ENCODE results near the gene CDV3. TPM values are rescaled to one million over a fixed set of nuclear protein-coding genes. Genes with fewer than 3 reads are reported as not detected.
A peak's percentile ranks its signal among the peaks of the same experiment; 100 is the strongest.
"Not testable (repeated sequence)": the region's sequence is repeated elsewhere in the genome, so short reads cannot be mapped to it uniquely, and the experiment has no call there.

CDV3 gene, protein sequence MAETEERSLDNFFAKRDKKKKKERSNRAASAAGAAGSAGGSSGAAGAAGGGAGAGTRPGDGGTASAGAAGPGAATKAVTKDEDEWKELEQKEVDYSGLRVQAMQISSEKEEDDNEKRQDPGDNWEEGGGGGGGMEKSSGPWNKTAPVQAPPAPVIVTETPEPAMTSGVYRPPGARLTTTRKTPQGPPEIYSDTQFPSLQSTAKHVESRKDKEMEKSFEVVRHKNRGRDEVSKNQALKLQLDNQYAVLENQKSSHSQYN
- total RNA-seq (2014; rRNA removed) (81.4 and 90.6 TPM in 2 replicates), Bru-seq, nascent RNA (percentile 95 among the genes with signal in this experiment), BruChase-seq, experiment 1, labeled RNA remaining after a 6-hour chase (percentile 98 among the genes with signal in this experiment), BruChase-seq, experiment 2, labeled RNA remaining after a 2-hour chase (percentile 97 among the genes with signal in this experiment)
- long read RNA-seq, transcript CDV3-203 (5 exons, 955 nt) = major isoform, 69 of 187 reads
- long read RNA-seq, transcript CDV3-201 (5 exons, 3,307 nt) = minor isoform, 31 of 187 reads
- long read RNA-seq, partial matches to known transcripts = 14 of 187 reads
- long read RNA-seq, other reads (novel, unspliced or antisense) = 72 of 187 reads

DNA sequence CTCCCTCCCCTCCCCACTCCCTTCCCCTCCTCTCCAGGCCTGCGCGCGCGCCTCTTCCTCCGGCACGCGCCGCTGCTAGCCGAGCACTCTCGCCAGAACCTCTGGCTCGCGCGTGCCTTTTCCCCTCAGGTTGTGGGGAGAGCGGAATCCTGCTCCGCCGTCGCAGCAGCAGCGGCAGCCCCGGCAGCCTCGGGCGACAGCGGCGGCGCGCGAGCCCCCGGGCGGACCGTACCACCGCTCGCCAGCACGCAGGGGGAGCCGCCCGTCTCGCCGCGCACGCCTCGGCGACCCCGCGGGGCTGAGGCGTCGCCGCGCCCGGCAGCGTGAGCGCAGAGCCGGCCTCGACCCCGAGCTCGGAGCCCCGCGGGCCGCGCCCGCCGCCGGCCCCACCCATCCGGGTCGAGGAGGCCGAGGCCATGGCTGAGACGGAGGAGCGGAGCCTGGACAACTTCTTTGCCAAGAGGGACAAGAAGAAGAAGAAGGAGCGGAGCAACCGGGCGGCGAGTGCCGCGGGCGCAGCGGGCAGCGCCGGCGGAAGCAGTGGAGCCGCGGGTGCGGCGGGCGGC, at the start of gene CDV3:
CDV3 (plus strand) TSS at position 58 of the 566 bp plus-strand sequence; CDS start at position 417, 359 bp downstream.
- H2AFZ ChIP-seq (ENCODE audit: low read length) = peak within 1 kb of the TSS; percentile 59
- no peaks in the 10 kb centered on the region for H3K9me2 ChIP-seq (replicated peaks; ENCODE audit: low read length)
- peak; percentile 21 for ATAC-seq
- H3K4me1 ChIP-seq (ENCODE audit: insufficient read depth, low read length) = peaks cover 54% of the 10 kb centered on the region
- peak within 1 kb of the TSS; percentile 76 for H3K27ac ChIP-seq (ENCODE audit: low read length)
- H3K79me2 ChIP-seq (ENCODE audit: low read length) = peaks cover 45% of the 10 kb centered on the region
- no peaks in the 10 kb centered on the region for H3F3A ChIP-seq (ENCODE audit: low read length, unreplicated experiment)
- no TSS peak for BruUV-seq (replicated peaks)
- H4K20me1 ChIP-seq (ENCODE audit: low read length) = peaks cover 31% of the 10 kb centered on the region
- no peak for TF ChIP-seq EZH2phosphoT487 (IDR thresholded peaks at IDR 0.05; ENCODE audit: borderline replicate concordance, low read length)
- no peak for TF ChIP-seq EZH2 (IDR thresholded peaks at IDR 0.05; ENCODE audit: low read length, unreplicated experiment)
- TF ChIP-seq, protein P1, sequence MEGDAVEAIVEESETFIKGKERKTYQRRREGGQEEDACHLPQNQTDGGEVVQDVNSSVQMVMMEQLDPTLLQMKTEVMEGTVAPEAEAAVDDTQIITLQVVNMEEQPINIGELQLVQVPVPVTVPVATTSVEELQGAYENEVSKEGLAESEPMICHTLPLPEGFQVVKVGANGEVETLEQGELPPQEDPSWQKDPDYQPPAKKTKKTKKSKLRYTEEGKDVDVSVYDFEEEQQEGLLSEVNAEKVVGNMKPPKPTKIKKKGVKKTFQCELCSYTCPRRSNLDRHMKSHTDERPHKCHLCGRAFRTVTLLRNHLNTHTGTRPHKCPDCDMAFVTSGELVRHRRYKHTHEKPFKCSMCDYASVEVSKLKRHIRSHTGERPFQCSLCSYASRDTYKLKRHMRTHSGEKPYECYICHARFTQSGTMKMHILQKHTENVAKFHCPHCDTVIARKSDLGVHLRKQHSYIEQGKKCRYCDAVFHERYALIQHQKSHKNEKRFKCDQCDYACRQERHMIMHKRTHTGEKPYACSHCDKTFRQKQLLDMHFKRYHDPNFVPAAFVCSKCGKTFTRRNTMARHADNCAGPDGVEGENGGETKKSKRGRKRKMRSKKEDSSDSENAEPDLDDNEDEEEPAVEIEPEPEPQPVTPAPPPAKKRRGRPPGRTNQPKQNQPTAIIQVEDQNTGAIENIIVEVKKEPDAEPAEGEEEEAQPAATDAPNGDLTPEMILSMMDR (conservative IDR thresholded peaks at IDR 0.05; ENCODE audit: low read depth, low read length) = no peak
- no peaks in the 10 kb centered on the region for H3K9me3 ChIP-seq (ENCODE audit: low read length)
- H3K27me3 ChIP-seq (ENCODE audit: low read length) = no peaks in the 10 kb centered on the region
- peaks cover 23% of the 10 kb centered on the region for H3K36me3 ChIP-seq (ENCODE audit: low read depth, low read length)
- H3K9ac ChIP-seq (ENCODE audit: low read length) = peak within 1 kb of the TSS; percentile 87
- no peak for DNase-seq
- CTCF ChIA-PET = interaction anchor here (0.6 to 0.7 kb wide), 2 partner anchors 15 to 911 kb away, joined by 3 to 4 read pairs; no protein-coding TSS in a partner anchor
- intact Hi-C loops (cut with micrococcal nuclease) = loop anchor here (1.0 to 5.0 kb wide), 4 partner anchors 33 to 851 kb away; partner anchors contain the start of genes NPHP3 and SRPRB
- H3K4me3 ChIP-seq (ENCODE audit: low read length) = peak within 1 kb of the TSS; percentile 93
- POLR2A ChIA-PET (ENCODE audit: unreplicated experiment) = interaction anchor here (0.6 to 1.0 kb wide), 5 partner anchors 27 to 94 kb away, joined by 3 to 5 read pairs (median 4); no protein-coding TSS in a partner anchor
- peak within 1 kb of the TSS; percentile 97 for H3K4me2 ChIP-seq (ENCODE audit: low read length)

DNA sequence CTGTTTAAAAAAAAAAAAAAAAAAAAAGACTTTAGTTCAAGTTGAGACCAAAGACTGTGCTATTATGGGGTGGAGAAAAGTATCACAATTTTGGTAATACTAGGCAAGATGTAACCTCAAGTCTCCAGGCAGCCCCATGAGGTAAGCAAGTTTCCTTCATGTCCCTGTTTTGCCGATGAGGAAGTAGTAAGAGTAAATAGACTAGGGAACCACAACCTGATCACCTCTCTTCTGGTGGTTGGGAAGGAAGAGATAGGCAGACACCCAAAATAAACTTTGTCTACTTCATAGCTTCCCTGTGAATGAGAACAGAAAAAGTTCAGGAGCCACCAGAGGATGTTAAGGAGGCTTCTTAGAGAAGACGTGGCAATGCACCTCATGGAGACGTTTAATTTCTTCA, 49.7 kb upstream of the CDV3 start:
- H3K9ac ChIP-seq (ENCODE audit: low read length); H4K20me1 ChIP-seq (ENCODE audit: low read length); H3K27me3 ChIP-seq (ENCODE audit: low read length); CTCF ChIA-PET; DNase-seq; H3K4me1 ChIP-seq (ENCODE audit: insufficient read depth, low read length); H3K9me3 ChIP-seq (ENCODE audit: low read length); H3K4me3 ChIP-seq (ENCODE audit: low read length); H3K4me2 ChIP-seq (ENCODE audit: low read length); H3K36me3 ChIP-seq (ENCODE audit: low read depth, low read length); POLR2A ChIA-PET (ENCODE audit: unreplicated experiment); ATAC-seq; H3K9me2 ChIP-seq (replicated peaks; ENCODE audit: low read length); intact Hi-C loops (cut with micrococcal nuclease); H3K79me2 ChIP-seq (ENCODE audit: low read length); H3F3A ChIP-seq (ENCODE audit: low read length, unreplicated experiment); H3K27ac ChIP-seq (ENCODE audit: low read length); BruUV-seq (replicated peaks); H2AFZ ChIP-seq (ENCODE audit: low read length): not testable (repeated sequence)

DNA sequence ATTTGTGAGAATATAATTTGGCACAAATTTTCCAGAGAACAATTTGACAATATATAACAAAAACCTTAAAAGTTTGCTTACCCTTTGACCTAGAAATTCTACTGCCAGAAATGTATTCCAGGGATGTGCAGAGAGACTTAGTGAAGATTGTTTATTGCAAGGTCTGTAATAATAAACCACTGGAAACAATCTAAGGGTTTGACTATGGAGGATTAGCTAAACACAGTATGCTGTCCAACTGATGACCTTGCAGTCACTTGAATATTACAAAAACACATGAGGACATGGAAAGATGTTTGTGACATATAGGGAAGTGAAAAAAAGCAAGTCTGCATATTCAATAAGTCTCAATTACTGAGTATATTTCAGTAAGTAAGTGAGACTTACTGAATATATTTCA, 48.1 kb upstream of the CDV3 start:
- Histone ChIP-seq H3K9me2 (replicated peaks; ENCODE audit: low read length) (no peaks in the 10 kb centered on the region), H3K27me3 (ENCODE audit: low read length) (no peaks in the 10 kb centered on the region), H3K4me3 (ENCODE audit: low read length) (no peak overlapping the region), H3K27ac (ENCODE audit: low read length) (no peak overlapping the region), H3K9me3 (ENCODE audit: low read length) (no peaks in the 10 kb centered on the region), H3K9ac (ENCODE audit: low read length) (no peak overlapping the region), H3K4me2 (ENCODE audit: low read length) (no peak overlapping the region), H3K36me3 (ENCODE audit: low read depth, low read length) (no peaks in the 10 kb centered on the region), H3F3A (ENCODE audit: low read length, unreplicated experiment) (no peaks in the 10 kb centered on the region), H2AFZ (ENCODE audit: low read length) (no peak overlapping the region), H3K4me1 (ENCODE audit: insufficient read depth, low read length) (peaks cover 5% of the 10 kb centered on the region), H3K79me2 (ENCODE audit: low read length) (no peaks in the 10 kb centered on the region), H4K20me1 (ENCODE audit: low read length) (no peaks in the 10 kb centered on the region)
- CTCF ChIA-PET = no interaction called here
- ATAC-seq = no peak
- POLR2A ChIA-PET (ENCODE audit: unreplicated experiment) = no interaction called here
- no peak for DNase-seq
- intact Hi-C loops (cut with micrococcal nuclease) = no loop called here
- TF ChIP-seq, protein P1 (conservative IDR thresholded peaks at IDR 0.05; ENCODE audit: low read depth, low read length) = no peak
- no peak for TF ChIP-seq EZH2phosphoT487 (IDR thresholded peaks at IDR 0.05; ENCODE audit: borderline replicate concordance, low read length)
- TF ChIP-seq EZH2 (IDR thresholded peaks at IDR 0.05; ENCODE audit: low read length, unreplicated experiment) = no peak
- BruUV-seq (replicated peaks) = no TSS peak

Measured in PC-3 (cell line).